Lower leg skin (tissue), 4 donors: Measurements from ENCODE around the gene BAD. TPM values are rescaled to one million over a fixed set of nuclear protein-coding genes. Genes with fewer than 3 reads are reported as not detected.
"Not testable (repeated sequence)": the region's sequence is repeated elsewhere in the genome, so short reads cannot be mapped to it uniquely, and the experiment has no call there.

Source experiments
- DNase-seq, 2 donors: peaks; one replicate each; pipeline ENCODE4 v3.0.0-alpha.2; 2019; ENCODE audit warnings: low spot score in 2 of 2
- H3K4me3 ChIP-seq: fragments of 200-600 bp; sonication (generic); 2 replicates; pipeline ENCODE4 v1.5.1; 2017; ENCODE audit warnings: mild to moderate bottlenecking, low read depth; ENCODE audit not compliant: poor library complexity, severe bottlenecking
- CTCF ChIP-seq, 3 donors: fragments of 450-650 bp; IDR thresholded peaks; one replicate each; pipeline ENCODE4 v1.5.1; 2016; ENCODE audit warnings: antibody characterized with exemption in 3 of 3, mild to moderate bottlenecking in 3 of 3, moderate library complexity in 2 of 3
- POLR2A ChIP-seq, 2 donors: fragments of 450-650 bp; IDR thresholded peaks; one replicate each; pipeline ENCODE4 v1.6.1; 2016 to 2017; ENCODE audit warnings: antibody characterized with exemption in 2 of 2, mild to moderate bottlenecking in 1 of 2, moderate library complexity in 1 of 2
- WGBS, 2 donors: methylation state at CpG; one replicate each; pipeline ENCODE4 v1.1.5; 2018; 5-methylcytosine and 5-hydroxymethylcytosine counted together
- intact Hi-C: fragments of 100-400 bp; cut with DNase I; formaldehyde crosslinking; loops from one replicate; pipeline ENCODE4 v1.15.0; 2023; ENCODE audit warnings: low total_unique reads
- total RNA-seq, 4 donors: library from RNA; depleted of rRNA; stranded (reverse); fragments of >200 nt; gene quantifications; one replicate each; pipeline ENCODE4 v1.1.0, GENCODE V29; 2016

The BAD gene
- total RNA-seq, 4 donors from 2014 or later = 65.9 to 99.7 (median 89.4) TPM

- DNase-seq = peak in 1 of 2 donors; percentile 86
- intact Hi-C loops = no loop called here
- no peak overlapping the region for H3K4me3 ChIP-seq
- 60 to 64% methylated on average over 10 of the region's 10 CpGs for WGBS, 2 donors
- TF ChIP-seq CTCF (IDR thresholded peaks at IDR 0.05) (no peak), POLR2A (IDR thresholded peaks at IDR 0.05) (no peak)
These were observed 28.5 kb upstream of the BAD start for GRCh38 chr11:64312947-64313346.

DNA sequence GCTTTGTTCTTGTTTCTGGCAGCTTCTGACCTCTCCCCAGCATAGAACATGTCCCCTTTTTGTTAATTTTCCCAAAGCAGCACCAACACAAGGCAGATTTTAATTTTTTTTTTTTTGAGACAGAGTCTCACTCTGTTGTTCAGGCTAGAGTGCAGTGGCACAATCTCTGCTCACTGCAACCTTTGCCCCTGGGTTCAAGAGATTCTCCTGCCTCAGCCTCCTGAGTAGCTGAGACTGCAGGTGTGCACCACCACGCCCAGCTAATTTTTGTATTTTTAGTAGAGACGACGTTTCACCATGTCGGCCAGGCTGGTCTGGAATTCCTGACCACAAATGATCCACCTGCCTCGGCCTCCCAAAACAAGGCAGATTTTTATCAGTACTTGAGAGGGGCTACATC lies 23.3 kb upstream of the BAD start:
- H3K4me3 ChIP-seq, intact Hi-C loops, DNase-seq: not testable (repeated sequence)
- 85 to 92% methylated on average over 5 of the region's 5 CpGs for WGBS, 2 donors

DNA sequence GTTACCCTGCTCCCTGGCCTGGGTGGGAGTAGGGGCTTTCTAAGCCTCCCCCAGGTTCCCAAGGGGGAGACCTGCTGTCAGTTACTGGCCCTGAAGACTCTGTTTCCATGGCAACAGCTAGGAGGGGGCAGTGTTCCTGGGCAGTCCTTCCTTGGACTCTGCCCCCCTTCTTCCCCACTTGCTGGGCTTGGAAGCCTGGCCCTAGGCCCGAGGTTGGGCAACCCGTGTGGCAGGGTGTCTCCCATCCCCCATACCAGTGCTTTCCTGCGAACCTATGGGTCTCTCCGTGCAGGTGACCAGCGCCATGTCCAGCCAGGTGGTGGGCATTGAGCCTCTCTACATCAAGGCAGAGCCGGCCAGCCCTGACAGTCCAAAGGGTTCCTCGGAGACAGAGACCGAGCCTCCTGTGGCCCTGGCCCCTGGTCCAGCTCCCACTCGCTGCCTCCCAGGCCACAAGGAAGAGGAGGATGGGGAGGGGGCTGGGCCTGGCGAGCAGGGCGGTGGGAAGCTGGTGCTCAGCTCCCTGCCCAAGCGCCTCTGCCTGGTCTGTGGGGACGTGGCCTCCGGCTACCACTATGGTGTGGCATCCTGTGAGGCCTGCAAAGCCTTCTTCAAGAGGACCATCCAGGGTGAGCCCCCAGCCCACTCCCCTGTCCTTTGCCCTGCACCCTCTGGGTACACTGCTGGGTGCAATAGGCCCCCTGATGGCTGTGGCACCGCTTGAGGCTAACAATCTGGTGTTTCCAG lies 22.6 kb upstream of the BAD start:
- WGBS, 2 donors = 41 to 74% methylated on average over 6 to 13 of the region's 15 CpGs
- no peak for DNase-seq
- intact Hi-C loops = no loop called here

GRCh38 chr11:64306563-64306875 lies 22.1 kb upstream of the BAD start:
- H3K4me3 ChIP-seq = peak overlapping the region; percentile 72
- TF ChIP-seq CTCF (IDR thresholded peaks at IDR 0.05) (no peak), POLR2A (IDR thresholded peaks at IDR 0.05) (no peak)
- 18 to 22% methylated on average over 9 of the region's 9 CpGs for WGBS, 2 donors
- DNase-seq = no peak
- intact Hi-C loops = no loop called here

More for the DNA sequence above, 22.6 kb upstream of the BAD start:
- no peak overlapping the region for H3K4me3 ChIP-seq
- no peak for TF ChIP-seq CTCF (IDR thresholded peaks at IDR 0.05)
- no peak for TF ChIP-seq POLR2A (IDR thresholded peaks at IDR 0.05)

DNA sequence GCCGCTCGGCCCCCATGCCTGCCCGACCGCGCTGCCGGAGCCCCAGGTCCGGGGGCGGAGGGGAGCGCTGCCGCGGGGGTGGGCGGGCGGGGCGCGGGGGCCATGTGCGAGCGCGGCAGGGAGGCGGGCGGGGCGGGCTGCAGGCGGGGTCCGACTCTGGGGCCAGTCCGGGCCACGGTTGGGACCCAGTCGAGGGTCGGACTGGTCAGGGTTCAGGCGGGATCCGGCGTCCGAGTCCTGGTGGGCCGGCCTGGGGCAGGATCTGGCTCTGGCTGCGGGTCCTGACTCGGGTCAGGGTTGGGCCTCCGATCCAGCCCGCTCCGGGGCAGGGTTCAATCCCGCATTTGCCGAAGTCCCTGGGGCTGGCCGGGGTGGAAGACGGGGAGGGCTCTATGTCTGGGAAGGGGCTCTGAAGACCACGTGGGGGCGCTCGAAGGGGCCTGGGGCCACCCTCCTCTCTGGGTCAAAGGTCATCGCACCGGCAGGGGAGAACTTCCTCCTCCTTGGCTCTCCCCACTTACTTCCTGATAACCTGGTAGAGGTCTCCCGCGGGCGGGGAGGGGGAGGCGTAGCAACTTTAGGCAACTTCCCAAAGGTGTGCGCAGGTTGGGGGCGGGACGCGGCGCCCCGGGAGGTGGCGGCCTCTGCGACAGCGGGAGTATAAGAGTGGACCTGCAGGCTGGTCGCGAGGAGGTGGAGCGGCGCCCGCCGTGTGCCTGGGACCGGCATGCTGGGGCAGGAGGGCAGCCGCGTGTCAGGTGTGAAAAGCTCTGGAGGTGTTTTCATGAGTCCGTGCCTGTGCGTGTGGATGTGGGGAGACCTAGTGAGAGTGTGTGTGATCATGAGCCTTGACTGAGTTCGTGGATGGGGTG lies 21.5 kb upstream of the BAD start:
- intact Hi-C loops = no loop called here
- DNase-seq = peak; percentile 65 to 94
- 1 to 2% methylated on average over 25 to 46 of the region's 71 CpGs for WGBS, 2 donors
- no peak for TF ChIP-seq CTCF (IDR thresholded peaks at IDR 0.05)
- no peak for TF ChIP-seq POLR2A (IDR thresholded peaks at IDR 0.05)
- H3K4me3 ChIP-seq = peak overlapping the region; percentile 72

DNA sequence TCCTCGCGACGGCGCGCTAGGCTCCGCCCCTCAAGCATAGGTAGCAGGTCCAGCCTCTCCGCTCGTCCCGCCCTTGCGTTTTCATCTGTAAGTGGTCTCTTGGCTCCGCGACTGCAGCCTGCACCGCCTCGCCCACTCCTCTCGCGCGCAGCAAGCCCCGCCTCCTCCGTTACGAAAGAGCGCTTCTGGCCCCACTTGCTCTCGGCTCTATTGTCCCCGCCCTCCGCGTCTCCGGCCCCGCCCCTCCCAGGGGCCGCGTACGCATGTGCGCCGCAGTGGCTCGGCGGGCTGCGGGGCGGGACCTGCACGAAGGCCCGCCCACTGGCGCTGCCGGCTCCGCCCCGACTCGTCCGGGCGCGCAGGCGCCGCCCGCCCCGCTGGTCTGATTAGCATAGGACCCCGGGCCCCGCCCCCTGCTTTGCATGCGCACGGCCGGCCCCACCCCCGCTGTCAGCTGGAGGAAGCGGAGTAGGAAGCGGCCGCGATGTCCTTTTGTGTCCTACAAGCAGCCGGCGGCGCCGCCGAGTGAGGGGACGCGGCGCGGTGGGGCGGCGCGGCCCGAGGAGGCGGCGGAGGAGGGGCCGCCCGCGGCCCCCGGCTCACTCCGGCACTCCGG lies 20.7 kb upstream of the BAD start, which contains the start of gene ESRRA:
Gene ESRRA, plus strand, starts transcription at position 450 of the 616 bp plus-strand sequence. CDS start 1,656 bp downstream, outside the sequence.
- intact Hi-C loops = no loop called here
- peak within 1 kb of the TSS; percentile 72 for H3K4me3 ChIP-seq
- TF ChIP-seq CTCF (IDR thresholded peaks at IDR 0.05) (no peak), POLR2A (IDR thresholded peaks at IDR 0.05) (no peak)
- WGBS, 2 donors = 1% methylated on average over 33 of the region's 81 CpGs
- DNase-seq = peak; percentile 99 to 100
